Body of pancreas (tissue), 4 donors: Measurements from ENCODE around the gene LTBP3. TPM values are rescaled to one million over a fixed set of nuclear protein-coding genes. Genes with fewer than 3 reads are reported as not detected.

Experiments
- ATAC-seq: fragments of 150-250 bp; one replicate; pipeline ENCODE4 v1.9.1; 2016
- DNase-seq, 4 donors: peaks; one replicate each; pipeline ENCODE4 v3.0.0-alpha.2; 2019
- H3K27ac ChIP-seq, 4 donors: fragments of 200-600 bp; sonication (generic); 1 replicate in 3 of 4; 2 replicates in 1 of 4; pipeline versions ENCODE4 v1.5.1 to v1.6.1; 2016 to 2019; ENCODE audit warnings: mild to moderate bottlenecking in 1 of 4, mixed read lengths in 1 of 4, moderate library complexity in 1 of 4
- H3K27me3 ChIP-seq, 2 donors: fragments of 200-600 bp; sonication (generic); one replicate each; pipeline ENCODE4 v1.6.0; 2016; ENCODE audit warnings: mild to moderate bottlenecking in 1 of 2
- H3K36me3 ChIP-seq, 2 donors: fragments of 200-600 bp; sonication (generic); replicated peaks in 1 of 2; 2 replicates each; pipeline ENCODE4 v1.5.1; 2016; ENCODE audit warnings: low read depth in 2 of 2; ENCODE audit not compliant: insufficient read depth in 1 of 2
- H3K4me1 ChIP-seq: fragments of 200-600 bp; sonication (generic); one replicate; pipeline ENCODE4 v1.6.0; 2016
- H3K4me3 ChIP-seq, 2 donors: fragments of 200-600 bp; sonication (generic); 1 replicate in 1 of 2; 2 replicates in 1 of 2; pipeline ENCODE4 v1.5.1; 2016 to 2019
- H3K9me3 ChIP-seq, 3 donors: fragments of 200-600 bp; sonication (generic); 1 replicate in 2 of 3; 2 replicates in 1 of 3; pipeline ENCODE4 v1.5.1; 2016
- POLR2A ChIP-seq, 3 donors: fragments of 450-650 bp; IDR thresholded peaks; one replicate each; pipeline ENCODE4 v1.6.1; 2016; ENCODE audit warnings: antibody characterized with exemption in 3 of 3, mild to moderate bottlenecking in 2 of 3
- WGBS, 2 donors: methylation state at CpG; one replicate each; pipeline ENCODE4 v1.1.5; 2017; 5-methylcytosine and 5-hydroxymethylcytosine counted together
- intact Hi-C: fragments of 100-400 bp; cut with DNase I; formaldehyde crosslinking; loops from one replicate; pipeline ENCODE4 v1.15.1; 2023
- total RNA-seq, 2 donors: library from RNA; depleted of rRNA; stranded (reverse); fragments of >200 nt; gene quantifications; one replicate each; pipeline ENCODE4 v1.1.0, GENCODE V29; 2016
- TF ChIP-seq, protein P1 (sequence below), 7 experiments: fragments of 450-650 bp in 4 of 7; fragments of 200-600 bp in 3 of 7; sonication (generic) in 3 of 7; IDR thresholded peaks; one replicate each; pipeline ENCODE4 v1.5.1; 2016 to 2019; ENCODE audit warnings: antibody characterized with exemption in 7 of 7

LTBP3 gene
- total RNA-seq, 2 donors from 2014 or later: 131 to 330 TPM

DNA sequence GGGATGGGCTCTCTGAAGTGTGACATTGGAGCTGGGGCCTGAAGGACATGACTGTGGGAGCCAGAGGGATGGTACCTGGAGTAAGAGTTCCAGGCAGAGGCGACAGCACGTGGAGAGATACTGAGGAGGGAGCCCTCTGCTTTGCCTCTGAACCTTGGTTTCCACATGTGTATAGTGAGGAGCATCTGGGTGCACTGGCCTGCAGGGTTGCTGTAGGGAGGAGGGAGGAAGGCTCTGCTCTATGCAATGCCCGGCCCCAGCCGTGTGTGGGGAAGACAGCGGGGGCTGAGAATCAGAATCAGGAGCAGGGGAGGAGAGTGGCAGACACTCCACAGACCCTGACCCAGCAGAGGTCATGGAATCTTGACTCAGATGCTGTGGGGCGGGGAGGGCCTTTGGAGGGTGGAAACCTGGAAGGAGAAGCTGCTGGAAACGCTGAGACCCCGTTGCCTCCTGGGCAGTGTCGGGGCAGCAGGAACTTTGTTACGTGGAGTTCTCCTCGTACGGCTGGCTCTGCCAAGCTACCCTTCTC, 29.3 kb downstream of the LTBP3 start:
- intact Hi-C loops: no loop called here

DNA sequence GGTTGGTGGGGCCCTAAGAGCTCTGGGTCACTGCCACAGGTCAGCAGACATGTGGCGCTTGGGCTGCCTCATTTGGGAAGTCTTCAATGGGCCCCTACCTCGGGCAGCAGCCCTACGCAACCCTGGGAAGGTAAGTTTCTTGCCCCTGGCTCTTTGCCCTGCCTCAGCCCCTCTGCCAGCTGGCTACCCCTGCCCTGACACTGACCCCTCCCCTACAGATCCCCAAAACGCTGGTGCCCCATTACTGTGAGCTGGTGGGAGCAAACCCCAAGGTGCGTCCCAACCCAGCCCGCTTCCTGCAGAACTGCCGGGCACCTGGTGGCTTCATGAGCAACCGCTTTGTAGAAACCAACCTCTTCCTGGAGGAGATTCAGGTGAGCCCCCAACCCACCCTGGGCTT, 31.4 kb downstream of the LTBP3 start:
- WGBS, 2 donors: 84 to 89% methylated on average over 4 to 8 of the region's 8 CpGs
- H3K27me3 ChIP-seq: no peaks in the 10 kb centered on the region
- peaks cover 0 to 9% of the 10 kb centered on the region in 2 donors for H3K36me3 ChIP-seq
- ATAC-seq: no peak
- no peaks in the 10 kb centered on the region for H3K9me3 ChIP-seq
- intact Hi-C loops: no loop called here
- no peak overlapping the region for H3K4me3 ChIP-seq
- DNase-seq: no peak
- TF ChIP-seq POLR2A (IDR thresholded peaks at IDR 0.05): no peak
- peaks cover 34% of the 10 kb centered on the region for H3K4me1 ChIP-seq
- no peak overlapping the region for H3K27ac ChIP-seq

More for the DNA sequence above, 29.3 kb downstream of the LTBP3 start:
- H3K36me3 ChIP-seq: peaks cover 0 to 18% of the 10 kb centered on the region in 2 donors
- H3K4me3 ChIP-seq: no peak overlapping the region
- H3K27ac ChIP-seq: no peak overlapping the region
- H3K4me1 ChIP-seq: peaks cover 27% of the 10 kb centered on the region
- no peak for TF ChIP-seq POLR2A (IDR thresholded peaks at IDR 0.05)
- TF ChIP-seq, protein P1, sequence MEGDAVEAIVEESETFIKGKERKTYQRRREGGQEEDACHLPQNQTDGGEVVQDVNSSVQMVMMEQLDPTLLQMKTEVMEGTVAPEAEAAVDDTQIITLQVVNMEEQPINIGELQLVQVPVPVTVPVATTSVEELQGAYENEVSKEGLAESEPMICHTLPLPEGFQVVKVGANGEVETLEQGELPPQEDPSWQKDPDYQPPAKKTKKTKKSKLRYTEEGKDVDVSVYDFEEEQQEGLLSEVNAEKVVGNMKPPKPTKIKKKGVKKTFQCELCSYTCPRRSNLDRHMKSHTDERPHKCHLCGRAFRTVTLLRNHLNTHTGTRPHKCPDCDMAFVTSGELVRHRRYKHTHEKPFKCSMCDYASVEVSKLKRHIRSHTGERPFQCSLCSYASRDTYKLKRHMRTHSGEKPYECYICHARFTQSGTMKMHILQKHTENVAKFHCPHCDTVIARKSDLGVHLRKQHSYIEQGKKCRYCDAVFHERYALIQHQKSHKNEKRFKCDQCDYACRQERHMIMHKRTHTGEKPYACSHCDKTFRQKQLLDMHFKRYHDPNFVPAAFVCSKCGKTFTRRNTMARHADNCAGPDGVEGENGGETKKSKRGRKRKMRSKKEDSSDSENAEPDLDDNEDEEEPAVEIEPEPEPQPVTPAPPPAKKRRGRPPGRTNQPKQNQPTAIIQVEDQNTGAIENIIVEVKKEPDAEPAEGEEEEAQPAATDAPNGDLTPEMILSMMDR (IDR thresholded peaks at IDR 0.05): no peak
- 85 to 87% methylated on average over 10 to 12 of the region's 12 CpGs for WGBS, 2 donors
- no peak for ATAC-seq
- no peaks in the 10 kb centered on the region for H3K27me3 ChIP-seq
- no peak for DNase-seq
- H3K9me3 ChIP-seq: no peaks in the 10 kb centered on the region

DNA sequence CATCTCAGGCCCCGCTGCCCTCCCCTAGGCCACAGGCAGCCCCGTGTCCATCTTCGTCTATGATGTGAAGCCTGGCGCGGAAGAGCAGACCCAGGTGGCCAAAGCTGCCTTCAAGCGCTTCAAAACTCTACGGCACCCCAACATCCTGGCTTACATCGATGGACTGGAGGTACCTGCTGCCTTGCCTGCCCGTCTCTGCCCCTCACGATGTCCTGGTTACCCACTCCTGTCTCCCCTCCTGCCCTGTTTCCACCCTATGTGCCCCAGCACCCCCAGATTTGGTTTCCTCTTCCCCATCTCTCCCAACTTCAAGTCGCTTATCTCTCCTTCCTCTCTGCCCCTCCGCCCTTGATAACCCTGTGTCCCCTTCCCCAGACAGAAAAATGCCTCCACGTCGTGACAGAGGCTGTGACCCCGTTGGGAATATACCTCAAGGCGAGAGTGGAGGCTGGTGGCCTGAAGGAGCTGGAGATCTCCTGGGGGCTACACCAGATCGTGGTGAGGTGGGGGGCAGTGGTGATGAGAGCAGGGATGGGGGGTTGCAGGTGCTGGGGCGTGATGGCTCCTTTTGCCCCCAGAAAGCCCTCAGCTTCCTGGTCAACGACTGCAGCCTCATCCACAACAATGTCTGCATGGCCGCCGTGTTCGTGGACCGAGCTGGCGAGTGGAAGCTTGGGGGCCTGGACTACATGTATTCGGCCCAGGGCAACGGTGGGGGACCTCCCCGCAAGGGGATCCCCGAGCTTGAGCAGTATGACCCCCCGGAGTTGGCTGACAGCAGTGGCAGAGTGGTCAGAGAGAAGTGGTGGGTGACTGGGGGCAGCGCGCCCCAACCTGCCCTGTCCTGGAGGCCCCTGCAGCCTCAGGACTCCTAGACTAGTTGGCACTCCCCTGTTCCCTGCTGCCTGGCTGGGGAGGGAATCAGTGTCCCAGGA, 32.3 kb downstream of the LTBP3 start:
- Histone ChIP-seq H3K27me3 (no peaks in the 10 kb centered on the region), H3K9me3 (no peaks in the 10 kb centered on the region), H3K4me3 (peak overlapping the region; percentile 56 to 64), H3K36me3 (peaks cover 0 to 3% of the 10 kb centered on the region in 2 donors), H3K4me1 (peaks cover 34% of the 10 kb centered on the region), H3K27ac (peak overlapping the region in 3 of 4 donors; percentile 72 to 90 (median 89))
- WGBS, 2 donors: 36 to 42% methylated on average over 26 to 31 of the region's 31 CpGs
- ATAC-seq: no peak
- intact Hi-C loops: no loop called here
- TF ChIP-seq, protein P1 (IDR thresholded peaks at IDR 0.05): no peak
- TF ChIP-seq POLR2A (IDR thresholded peaks at IDR 0.05): no peak
- no peak for DNase-seq

DNA sequence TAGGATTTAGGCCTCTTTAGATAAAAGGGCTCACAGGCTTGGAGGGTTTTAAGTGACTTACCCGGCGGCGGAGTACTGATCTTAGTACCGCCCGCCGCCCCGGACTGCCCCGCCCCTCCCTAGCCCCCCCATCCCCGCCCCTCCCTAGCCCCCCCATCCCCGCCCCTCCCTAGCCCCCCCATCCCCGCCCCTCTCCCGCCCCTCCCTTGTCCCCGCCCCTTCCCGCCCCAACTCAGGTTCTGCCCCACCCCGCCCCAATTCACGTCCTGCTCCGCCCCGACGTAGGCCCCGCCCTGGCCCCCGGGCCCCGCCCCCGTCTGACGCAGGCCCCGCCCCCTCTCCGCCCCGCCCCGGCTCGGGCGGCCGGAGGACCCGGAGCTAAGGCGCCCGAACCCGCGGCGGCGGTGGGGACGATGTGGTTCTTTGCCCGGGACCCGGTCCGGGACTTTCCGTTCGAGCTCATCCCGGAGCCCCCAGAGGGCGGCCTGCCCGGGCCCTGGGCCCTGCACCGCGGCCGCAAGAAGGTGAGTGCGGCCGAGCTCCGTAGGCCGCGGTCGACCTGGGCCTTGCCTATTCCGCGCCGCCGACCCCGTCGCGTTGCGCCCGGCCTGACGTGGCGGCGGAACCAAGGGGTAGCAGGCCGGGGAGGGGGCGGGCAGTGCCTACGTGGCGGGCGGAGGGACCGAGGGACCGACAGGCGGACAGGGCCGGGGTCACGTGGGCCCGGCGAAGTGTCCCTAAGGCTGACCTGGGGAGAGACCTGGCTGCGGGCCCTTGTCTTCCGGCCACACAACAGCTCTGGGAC, 33.2 kb downstream of the LTBP3 start, which contains the start of gene SCYL1:
Gene SCYL1 (plus strand): TSS at position 343 of the 805 bp plus-strand sequence. CDS start 71 bp downstream, at position 414.
- TF ChIP-seq, protein P1 (IDR thresholded peaks at IDR 0.05): no peak
- peak; percentile 32 to 75 (median 60) for TF ChIP-seq POLR2A (IDR thresholded peaks at IDR 0.05)
- H3K4me1 ChIP-seq: peaks cover 34% of the 10 kb centered on the region
- H3K9me3 ChIP-seq: no peaks in the 10 kb centered on the region
- H3K4me3 ChIP-seq: peak within 1 kb of the TSS; percentile 56 to 64
- peak; percentile 75 to 84 (median 82) for DNase-seq
- no peaks in the 10 kb centered on the region for H3K36me3 ChIP-seq
- H3K27ac ChIP-seq: peak within 1 kb of the TSS; percentile 57 to 90 (median 80)
- 1% methylated on average over 33 to 70 of the region's 82 CpGs for WGBS, 2 donors
- H3K27me3 ChIP-seq: no peaks in the 10 kb centered on the region
- peak; percentile 93 for ATAC-seq
- intact Hi-C loops: no loop called here
